ENCODE results near the gene UROC1.

Gene UROC1

DNA sequence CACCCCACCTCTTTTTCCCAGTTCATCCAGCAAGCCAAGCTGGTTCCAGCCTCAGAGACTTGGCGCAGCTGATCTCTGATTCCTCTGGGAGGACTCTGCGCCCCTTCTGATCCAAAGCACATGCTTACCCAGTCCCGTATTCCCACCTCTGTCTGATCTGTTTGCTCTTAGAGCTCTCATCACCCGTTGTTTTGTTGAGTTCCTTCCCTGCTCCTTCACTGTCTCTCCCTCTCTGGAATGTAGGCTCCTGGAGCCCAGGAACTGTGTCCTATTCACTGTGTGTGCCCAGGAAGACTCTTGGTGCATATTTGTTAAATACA, 40.6 kb downstream of the UROC1 start:
- no peak for DNase-seq

DNA sequence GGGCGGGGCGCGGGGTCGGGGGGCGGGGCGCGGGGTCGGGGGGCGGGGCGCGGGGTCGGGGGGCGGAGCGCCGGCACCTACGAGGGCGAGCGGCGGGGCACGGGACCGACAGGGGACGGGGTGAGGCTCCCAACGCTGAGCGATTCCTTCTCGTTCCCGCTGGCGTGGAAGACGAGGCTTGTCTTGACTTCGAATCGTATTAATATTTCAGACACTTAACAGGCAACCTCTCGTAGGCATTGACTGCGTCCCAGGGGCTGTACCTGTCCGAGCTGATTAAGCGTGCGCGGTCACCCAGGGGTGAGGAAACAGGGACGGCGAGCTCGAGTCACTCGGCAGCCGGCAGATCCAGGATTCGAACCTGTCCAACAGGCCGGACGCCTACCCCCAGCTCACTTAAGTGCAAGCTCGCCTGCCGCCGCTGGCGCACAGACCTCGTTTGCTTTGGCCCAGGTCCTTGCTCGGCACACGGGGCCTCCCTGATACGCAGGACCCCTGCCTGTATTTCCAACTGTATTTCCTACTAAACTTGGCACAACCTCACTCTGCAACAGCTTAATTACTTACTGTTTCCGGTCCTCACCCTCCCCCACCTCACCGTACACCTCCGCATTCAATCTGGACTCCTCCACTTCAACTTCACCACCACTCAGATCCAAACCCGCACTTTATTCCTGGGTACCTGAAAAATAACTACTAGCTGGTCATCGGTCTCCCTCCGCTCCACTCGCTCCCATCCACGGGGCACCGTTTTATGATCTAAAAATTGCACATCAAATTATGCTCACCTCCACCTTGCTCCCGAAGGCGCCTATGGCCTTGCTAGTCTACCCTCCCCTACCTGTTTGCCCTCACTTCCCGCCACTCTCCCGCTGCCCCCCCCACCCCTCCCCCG, 41.2 kb downstream of the UROC1 start:
- peak; percentile 71 for DNase-seq

DNA sequence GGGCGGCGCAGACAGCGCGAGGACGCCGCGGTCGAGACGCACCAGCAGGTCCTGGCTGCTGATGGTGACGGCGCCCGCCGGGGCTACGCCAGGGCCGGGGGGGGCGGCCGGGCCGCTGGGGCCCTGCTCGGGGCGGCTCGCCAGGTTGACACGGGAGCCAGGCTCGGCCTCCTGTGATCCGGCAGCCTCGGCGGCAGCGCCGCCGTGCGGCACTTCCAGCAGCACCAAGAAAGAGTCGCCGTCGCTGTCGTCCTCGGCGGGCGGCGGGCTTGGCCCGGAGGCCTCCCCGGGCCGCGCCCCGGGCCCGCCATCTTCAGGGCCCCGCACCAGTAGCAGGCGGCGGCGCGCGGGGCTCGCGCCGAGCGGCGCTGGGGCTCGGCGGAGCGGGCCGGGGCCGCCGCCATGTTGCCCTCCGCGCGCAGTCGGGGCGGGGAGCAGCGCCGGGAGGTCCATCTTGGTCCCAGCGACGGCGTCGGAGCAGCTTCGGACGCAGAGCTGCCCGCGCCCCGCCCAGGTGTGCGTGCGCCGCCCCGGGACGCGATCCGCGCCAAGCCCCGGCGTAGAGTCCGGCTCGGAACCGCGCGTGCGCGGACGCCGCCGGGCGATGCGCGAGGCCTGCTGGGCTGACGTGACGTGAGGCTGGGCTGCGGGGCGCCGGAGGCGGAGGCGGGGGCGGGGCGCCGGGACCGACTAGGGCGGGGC, 42.0 kb downstream of the UROC1 start, which contains the start of gene ZXDC:
Gene ZXDC, minus strand, starts transcription at position 479 of the 702 bp plus-strand sequence. Its CDS starts 26 bp downstream, at position 453.
- DNase-seq: peak; percentile 97

DNA sequence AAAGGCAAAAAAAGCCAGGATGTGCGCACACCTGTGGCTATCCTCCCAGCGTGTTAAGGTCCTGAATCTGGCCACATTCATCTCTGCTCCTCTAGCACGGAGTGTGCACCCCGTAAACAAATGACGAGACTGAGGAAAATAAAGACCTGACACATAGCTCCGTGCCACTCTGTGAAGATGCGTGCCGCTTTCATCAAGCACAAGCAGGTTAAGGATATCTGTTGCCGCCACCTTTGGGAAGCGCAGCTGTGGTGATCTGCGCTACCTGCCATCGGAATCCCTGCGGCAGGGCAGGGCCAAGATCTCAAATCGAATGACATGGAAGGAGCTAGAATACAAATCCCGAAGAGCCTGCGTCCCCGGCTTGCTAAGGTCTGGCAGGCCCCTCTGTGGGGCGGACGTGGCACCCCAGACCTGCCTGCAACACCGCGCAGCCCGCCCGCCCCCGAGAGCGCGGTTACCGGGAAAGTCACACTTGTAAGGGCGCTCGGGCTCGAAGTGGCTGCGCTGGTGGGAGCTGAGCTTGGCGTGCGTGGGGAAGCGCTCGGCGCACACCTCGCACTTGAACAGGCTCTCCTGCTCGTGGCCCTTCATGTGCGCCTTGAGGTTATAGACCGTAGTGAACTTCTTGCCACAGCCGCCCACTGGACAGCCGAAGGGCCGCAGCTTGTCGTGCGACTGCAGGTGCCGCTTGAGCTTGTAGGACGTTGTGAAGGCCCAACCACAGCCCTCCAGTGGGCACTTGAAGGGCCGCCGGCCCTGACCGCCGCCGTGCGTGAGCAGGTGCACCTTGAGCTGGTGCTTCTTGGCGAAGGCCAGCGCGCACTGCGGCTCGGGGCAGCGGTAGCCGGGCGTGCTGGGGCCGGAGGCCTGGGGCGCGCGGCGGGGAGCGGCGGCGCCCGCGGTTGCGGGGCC, 42.8 kb downstream of the UROC1 start:
- DNase-seq: peak; percentile 58

DNA sequence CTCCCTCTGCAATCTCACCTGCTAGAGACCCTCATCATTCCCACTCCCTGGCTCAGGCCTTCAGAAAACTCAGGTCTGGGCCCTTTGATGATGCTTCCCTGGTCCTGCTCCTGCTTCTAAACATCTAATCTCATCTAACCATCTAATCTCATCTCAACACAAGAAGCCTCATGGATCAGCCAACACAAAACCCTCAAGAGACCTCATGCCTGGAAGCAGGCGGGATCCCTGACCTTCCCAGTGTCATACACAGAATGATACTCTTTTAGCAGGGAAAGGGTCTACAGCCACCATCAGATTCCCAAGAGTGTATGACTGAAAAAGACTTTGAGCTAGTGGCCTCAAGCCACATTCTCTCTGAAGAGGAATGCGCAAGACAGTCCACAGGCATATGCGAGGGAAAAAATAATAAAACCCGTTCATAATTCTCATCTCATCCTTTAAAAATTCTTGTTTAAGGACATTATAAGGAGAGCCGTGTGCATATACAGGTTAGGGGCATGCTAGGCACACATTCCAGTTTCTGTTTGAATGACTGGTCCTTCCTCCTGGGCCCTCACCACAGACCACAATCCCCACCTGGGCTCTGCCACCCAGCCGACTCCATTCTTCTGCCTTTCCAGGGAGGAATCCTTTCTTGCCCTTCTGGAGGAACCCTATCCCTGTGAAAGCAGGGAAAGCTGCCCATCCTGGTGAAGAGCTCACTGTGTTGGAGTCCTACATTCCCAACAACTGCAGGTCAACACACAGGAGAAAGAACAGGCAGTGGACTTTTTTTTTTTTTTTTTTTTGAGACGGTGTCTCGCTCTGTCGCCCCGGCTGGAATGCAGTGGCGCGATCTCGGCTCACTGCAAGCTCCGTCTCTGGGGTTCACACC, 44.0 kb downstream of the UROC1 start:
- DNase-seq: no peak

DNA sequence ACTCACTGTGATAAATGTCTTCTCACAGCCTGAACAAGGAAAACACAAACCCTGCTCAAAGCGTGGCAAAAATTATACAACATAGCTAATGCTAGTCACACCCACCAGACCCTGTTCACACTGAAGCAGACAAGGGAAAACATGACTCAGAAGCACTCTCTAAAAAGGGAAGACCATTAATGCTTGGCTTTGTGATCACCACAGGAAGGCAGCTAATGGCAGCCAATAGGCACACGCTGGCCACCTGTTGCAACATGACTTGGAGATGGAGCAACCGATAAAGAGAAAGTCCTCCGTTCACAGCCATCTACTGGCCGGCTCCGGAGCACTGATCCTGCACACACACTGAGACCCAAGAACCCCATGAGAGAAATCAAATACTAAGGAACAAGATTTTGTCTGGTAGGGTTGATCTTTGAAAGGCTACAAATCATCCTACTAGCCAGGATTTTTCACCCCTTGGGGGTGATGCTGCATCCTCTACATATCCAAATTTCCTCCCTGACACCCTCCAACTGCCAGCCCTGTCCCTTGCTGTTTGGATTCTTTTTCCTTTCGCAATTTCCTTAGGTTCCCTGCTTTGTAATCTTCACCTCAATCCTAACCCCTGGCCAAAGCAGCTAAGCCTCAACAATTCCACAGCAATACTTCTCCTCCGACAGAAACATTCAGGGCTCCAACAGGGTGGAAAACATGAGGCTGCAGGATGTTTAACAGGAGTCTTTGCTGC, 45.1 kb downstream of the UROC1 start:
- peak; percentile 66 for DNase-seq

DNA sequence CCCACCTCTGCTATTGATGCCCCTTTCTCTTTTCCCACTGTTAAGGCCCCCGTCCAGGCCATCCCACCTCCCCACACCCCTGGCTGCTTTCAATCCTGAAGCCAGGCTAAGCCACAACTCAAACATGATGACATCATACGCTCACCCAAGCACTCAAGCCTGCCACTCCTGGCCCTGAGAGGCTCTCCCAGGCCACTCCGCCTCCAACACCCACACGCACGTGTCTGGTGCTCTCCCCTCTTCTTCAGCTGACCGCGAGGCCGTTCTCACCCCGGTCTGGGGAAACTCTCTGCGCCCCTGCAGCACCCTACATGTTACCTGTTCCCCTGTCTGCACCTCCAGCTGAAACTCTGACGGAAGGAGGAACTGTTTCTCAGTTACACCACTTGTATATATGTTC, 48.1 kb downstream of the UROC1 start:
- DNase-seq: peak; percentile 2

DNA sequence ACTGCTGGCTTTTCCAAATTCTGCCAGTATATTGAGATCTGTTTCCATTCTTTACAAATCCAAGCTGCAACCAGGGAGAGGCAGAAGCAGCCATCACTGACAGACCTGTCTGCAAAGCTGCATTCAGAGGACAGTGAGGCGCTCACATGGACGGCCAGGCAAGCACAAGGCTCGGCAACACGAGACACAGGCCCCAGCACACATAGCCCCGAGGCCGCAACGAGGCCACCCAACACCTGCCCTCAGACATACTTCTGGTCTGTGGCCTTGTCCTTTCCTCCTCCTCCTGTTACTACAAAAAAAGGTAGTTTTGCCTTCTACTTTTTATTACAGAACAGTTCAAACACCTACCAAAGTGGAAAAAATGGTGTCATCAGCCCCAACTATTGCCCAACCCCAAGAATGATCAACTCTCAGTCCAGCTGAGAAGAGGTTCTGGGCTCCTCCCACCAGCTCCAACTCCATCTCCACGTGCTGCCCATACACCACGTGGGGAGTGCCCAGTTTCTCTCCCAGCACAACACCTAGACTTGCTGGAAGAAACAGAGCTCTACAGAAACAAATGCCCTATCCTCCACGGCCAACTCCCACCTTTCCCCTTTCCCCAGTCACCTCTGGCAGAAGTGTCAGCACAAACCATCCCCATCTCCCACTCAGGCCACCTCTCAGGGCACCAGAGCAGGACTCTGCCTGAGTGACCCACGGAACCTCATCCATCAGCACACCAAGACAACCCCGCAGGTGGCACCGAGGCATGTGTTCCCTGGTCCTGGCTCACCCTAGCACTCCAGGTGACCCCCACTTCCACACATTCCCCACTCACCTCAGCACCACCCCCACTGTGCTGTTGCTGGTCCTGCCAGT, 49.3 kb downstream of the UROC1 start:
- DNase-seq: no peak

DNA sequence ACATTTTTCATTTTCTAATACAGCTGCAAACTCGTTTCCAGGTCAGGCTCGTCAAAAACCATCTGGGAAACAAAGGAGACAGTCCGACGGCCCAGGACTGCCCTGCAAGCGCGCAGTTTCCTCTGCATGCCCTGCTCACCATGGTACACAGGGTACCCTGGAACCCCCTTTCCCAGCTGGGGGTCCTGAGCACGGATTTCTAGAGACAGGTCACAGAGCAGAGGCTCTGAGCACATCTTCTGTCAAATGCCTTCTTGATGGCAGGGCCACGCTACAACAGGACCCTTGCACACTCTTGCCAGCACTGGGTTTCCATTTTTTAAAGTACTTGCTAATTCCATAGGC, 50.0 kb downstream of the UROC1 start:
- DNase-seq: no peak

DNA sequence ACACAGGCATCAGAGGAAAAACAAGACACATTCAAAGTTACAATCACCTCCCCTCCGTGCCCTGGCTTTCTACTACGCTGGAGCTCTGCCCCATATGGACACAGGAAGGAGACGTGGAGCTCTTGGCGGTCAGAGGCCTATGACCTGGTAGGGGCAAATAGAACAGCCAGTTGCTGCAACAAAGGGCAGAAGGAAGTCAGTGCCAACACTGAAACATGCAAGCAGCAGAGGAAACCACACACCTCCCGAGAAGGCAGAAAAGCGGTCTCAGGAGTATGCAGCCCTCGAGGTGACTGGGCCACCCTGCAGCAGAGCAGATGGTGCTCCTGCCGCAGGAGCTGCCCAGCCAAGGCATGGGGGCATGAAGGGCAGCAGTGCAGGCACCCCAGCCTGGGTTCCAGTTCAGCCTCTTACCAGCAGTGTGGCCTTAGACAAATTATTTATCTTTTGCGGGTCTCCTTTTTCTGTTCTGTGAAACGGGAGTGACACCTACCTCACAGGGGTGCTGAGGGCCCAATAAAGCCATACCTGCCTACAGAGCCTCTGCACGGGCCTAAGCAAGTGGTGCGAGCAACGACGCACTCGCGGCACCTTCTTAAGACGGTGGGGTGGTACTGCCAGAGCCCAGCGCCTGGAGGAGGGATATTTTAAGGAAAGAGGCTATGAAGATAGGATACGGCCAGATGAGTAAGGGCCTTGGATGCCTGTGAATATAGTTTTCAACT, 50.5 kb downstream of the UROC1 start:
- DNase-seq: no peak

DNA sequence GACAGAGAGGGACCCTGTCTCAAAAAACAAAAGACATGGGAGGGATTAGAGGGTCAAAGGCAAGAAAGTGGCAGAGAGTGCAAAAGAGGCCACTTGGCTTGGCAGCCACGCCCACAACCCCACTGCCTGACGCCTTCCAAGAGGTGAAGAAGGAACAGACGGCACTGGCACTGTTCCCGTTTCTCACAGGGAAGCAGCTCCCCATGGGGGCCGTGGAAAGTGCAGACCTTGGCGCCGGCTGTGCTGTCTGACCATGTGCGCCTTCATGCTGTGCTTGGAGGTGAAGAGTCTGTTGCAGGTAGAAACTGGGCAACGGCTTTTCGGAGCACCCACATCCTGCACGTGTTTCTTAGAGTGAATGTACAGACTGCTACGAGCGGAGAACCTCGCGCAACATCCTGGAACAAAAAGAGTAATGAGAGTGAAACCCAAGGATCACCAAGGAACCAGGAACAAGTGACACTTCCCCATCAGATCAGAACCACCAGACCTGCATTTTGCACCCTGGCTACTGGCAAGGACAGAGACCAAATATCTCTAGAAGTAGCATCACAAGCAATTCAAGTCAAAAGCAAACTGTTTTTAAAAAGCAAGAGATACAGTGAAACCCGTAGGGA, 51.5 kb downstream of the UROC1 start:
- no peak for DNase-seq

DNA sequence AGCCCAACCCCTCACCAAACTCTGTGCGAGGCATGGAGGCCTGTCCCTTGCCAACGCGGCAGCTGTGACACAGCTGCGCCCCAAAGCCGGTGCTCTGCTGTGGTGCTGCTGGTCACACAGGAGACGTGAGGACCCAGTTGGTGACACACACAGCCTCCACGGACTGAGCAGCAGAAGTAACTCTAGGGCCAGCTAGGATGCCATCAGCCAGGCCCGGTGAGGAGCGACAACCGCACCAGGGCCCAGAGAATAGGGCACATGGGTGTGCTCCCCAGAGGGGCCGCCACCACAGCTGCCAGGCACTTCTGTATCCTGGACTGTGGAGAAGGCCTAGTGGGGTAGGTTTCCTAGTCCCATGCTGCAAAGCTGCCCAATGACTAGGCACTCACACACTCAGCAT, 52.6 kb downstream of the UROC1 start:
- DNase-seq: no peak

DNA sequence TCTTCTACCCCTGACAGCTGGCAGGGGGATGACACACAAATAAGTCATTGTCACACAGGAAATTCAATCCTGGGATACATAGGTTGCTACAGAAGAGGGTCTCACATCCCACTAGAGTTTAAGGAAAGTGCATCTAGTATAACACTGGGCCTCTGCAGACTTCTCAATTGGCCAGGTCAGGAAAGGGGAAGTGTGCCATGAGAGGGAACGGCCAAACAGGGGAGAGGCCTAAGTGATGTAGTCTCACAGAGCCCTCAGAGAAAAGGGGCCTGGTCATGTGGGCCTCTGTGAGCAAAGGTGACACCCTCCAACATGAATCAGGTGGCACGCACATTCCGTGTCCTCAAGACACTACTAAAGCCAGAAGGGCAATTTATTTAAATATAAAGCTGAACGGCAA, 53.1 kb downstream of the UROC1 start:
- no peak for DNase-seq

DNA sequence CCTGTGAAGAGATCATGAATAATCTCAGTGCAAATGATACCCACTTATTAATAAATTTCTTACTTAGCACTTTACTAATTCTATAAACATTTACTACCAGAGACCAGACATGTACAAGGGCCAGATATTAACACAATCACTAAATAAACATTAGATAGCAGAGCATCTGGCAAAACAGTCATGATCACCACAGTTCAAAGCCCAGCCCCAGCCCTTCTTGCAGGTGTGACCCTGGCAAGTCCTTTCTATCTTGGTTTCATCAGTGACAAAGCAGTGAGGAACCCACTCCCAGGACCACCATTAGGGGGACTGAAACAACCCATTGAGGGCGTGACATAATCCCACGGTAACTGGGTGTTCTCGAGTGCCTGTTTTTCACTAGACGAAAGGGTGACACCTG, 53.5 kb downstream of the UROC1 start:
- DNase-seq: no peak

DNA sequence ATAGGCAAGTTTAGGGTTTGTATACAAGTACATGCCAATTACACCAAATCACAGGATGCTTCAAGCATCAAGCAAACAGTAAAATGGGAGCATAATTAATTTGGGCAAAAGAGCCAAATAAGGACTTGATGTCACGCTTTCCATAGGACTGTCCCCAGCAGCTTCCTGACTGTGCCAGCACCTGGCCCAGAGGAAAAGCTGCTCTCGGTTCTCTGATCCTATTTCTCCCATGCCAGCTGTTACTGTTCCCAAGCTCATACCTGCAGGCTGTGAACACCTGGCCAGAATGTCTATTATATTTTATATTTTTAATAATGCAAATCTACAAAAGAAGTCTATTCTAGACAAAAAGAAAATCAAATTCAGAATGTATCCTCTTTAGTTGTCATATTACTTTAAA, 54.1 kb downstream of the UROC1 start:
- no peak for DNase-seq

DNA sequence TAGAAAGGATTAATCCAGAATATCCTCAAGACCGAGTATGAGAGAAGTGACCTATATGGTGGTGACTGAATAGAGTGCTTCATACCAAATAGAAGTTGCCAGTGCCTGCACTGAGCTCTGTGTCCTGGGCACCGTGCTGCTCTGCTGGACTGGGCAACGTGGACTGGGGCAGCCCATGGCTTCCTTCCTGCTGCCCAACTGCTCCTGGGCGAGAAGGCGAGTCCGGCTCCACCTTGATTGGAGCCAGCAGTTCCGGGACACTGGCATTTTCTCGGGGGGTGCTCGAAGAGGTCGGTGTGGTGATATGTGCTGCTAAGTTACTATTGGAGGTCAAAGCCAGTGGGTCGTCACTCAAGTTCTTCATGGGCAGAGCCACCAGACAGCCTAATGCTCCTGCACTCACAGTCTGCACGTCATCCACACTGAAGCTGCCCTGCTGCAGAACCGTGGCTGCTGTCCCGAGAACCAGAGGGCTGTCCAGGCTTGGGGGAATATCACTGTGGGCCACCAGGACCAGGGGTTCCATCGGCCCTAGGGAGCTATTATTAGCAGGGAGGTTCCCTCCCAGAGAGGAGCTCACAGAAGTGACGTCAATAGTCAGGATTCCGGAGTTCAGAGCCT, 56.0 kb downstream of the UROC1 start:
- DNase-seq: no peak

DNA sequence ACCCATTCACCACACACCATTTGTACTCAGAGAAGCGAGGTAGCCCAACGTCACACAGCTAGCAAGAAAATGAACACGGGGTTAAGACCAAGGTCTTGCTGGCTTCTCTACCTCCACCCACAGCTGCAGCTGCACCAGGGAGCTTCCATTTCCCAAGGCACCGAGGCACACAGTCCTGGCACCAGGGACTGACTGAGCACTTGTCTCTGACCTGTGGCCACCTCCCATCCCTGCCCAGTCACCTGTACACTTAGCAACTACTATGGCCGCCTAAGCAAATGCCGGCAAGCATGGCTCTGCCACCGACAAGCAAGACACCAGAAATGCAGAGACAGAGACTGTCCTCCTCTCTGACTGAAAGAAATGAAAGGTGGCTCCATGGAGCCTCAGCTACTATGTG, 57.2 kb downstream of the UROC1 start:
- DNase-seq: no peak

DNA sequence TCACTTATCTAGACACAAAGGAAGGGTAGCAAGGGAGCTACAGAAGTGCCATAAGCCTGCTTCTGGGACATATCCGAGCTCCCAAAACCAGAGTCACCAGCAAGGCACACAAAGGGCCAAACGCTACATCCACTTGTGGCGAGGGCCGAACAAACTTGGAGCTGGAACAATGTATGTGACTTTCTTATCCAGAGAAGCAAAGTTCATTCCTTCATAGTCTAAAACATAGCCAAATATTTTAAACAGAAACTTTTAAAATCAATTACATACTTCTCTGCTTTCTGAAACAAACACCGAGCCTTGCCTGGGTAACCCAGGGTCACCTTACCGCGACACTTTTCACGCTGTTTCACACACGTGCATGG, 57.8 kb downstream of the UROC1 start:
- DNase-seq: no peak

Data from femur (tissue), 1 donor.